ENCODE results near the gene KIRREL3. TPM values are rescaled to one million over a fixed set of nuclear protein-coding genes. Genes with fewer than 3 reads are reported as not detected.

KIRREL3 gene
- total RNA-seq, 1 experiment from 2014 or later, result 2.2 TPM

DNA sequence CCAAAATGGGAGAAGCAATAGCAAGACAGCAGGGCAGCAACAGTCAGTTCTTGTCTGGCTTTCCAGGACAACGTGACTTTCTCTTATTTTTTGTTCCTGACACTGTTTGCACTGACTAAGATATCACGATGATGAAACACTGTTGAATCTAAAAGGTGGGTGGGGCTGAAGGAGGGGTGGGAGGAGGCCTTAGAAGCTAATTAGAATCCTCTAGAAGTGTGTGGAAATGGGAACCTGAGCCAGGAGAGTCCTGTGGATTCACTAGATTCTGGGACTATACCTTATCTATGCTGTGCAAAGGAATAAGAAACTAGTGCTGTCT lies 344.8 kb downstream of the KIRREL3 start:
- no peaks in the 10 kb centered on the region for H3K79me2 ChIP-seq (ENCODE audit: low read depth)
- H3F3A ChIP-seq (ENCODE audit: insufficient read depth, low read depth), result no peaks in the 10 kb centered on the region
- no TSS peak for BruUV-seq (replicated peaks)
- H3K9me2 ChIP-seq (ENCODE audit: insufficient read depth), result no peaks in the 10 kb centered on the region
- H3K4me1 ChIP-seq (replicated peaks; ENCODE audit: insufficient read depth), result no peaks in the 10 kb centered on the region
- peaks cover 53% of the 10 kb centered on the region for H3K27me3 ChIP-seq (ENCODE audit: insufficient read depth, low read depth)
- CTCF ChIA-PET, result no interaction called here
- DNase-seq, result no peak
- no peaks in the 10 kb centered on the region for H4K20me1 ChIP-seq (ENCODE audit: insufficient read depth)
- H2AFZ ChIP-seq, result no peak overlapping the region
- POLR2A ChIA-PET (ENCODE audit: unreplicated experiment), result no interaction called here
- no peaks in the 10 kb centered on the region for H3K9me3 ChIP-seq (ENCODE audit: insufficient read depth, low read depth)
- H3K27ac ChIP-seq, result no peak overlapping the region
- H3K4me2 ChIP-seq, result no peak overlapping the region
- intact Hi-C loops (cut with micrococcal nuclease; ENCODE audit: unreplicated experiment), result no loop called here
- H3K36me3 ChIP-seq (ENCODE audit: low read depth), result no peaks in the 10 kb centered on the region
- TF ChIP-seq EZH2 (IDR thresholded peaks at IDR 0.05; ENCODE audit: low read depth) (no peak), CTCF (conservative IDR thresholded peaks at IDR 0.05) (no peak)
- H3K4me3 ChIP-seq, result no peak overlapping the region

DNA sequence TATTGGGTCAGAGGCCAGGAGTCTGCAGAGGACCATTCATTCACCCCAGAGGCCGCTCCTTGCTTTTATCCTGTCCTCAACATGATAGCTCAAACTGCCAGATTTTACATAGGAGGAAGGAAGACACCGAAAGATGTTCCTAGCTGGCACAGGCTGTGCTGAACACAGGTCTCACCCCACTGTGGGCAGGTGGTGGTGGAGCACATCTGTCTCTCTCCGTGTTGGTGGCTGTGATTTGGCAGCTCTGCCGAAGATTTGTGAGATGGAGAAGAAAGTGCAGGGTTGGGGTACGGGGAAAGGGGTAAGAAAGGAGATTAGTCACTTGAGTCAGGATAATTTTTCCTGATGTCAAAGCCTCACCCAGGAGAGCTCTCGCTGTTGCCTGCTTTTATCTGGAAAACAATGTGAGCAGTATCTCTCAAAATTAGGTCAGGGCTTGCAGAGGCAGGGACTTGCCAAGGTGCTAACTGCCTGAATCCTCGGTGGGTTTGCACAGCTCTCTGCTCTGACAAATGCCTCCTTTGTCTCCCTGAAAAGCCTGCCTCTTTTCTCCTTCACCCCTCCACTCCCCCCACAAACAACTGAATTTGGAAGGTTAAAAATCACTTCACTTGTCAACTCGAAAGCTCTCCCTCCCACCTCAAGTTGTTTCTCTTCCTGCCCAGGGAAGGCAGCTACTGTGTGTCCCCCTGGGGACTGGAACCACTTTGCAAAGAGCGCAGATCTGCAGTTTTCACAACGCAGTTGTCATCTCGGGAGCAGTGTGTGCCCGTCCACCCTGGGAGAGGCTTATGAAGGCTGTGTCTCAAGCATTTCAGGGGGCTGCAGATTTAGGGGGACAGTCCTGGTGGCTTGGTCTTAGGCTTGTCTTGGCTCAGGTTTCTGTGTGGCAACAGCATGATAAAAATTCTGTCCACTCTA lies 345.4 kb downstream of the KIRREL3 start:
- no peaks in the 10 kb centered on the region for H3K36me3 ChIP-seq (ENCODE audit: low read depth)
- TF ChIP-seq CTCF (conservative IDR thresholded peaks at IDR 0.05), result no peak
- no peak for TF ChIP-seq EZH2 (IDR thresholded peaks at IDR 0.05; ENCODE audit: low read depth)
- H2AFZ ChIP-seq, result no peak overlapping the region
- H4K20me1 ChIP-seq (ENCODE audit: insufficient read depth), result no peaks in the 10 kb centered on the region
- ChIA-PET POLR2A (ENCODE audit: unreplicated experiment) (no interaction called here), CTCF (no interaction called here)
- DNase-seq, result no peak
- intact Hi-C loops (cut with micrococcal nuclease; ENCODE audit: unreplicated experiment), result no loop called here
- H3K9me3 ChIP-seq (ENCODE audit: insufficient read depth, low read depth), result no peaks in the 10 kb centered on the region
- no peaks in the 10 kb centered on the region for H3F3A ChIP-seq (ENCODE audit: insufficient read depth, low read depth)
- no peak overlapping the region for H3K27ac ChIP-seq
- H3K79me2 ChIP-seq (ENCODE audit: low read depth), result no peaks in the 10 kb centered on the region
- no peaks in the 10 kb centered on the region for H3K4me1 ChIP-seq (replicated peaks; ENCODE audit: insufficient read depth)
- no peak overlapping the region for H3K4me2 ChIP-seq
- H3K27me3 ChIP-seq (ENCODE audit: insufficient read depth, low read depth), result peaks cover 53% of the 10 kb centered on the region
- H3K4me3 ChIP-seq, result no peak overlapping the region
- no peaks in the 10 kb centered on the region for H3K9me2 ChIP-seq (ENCODE audit: insufficient read depth)
- BruUV-seq (replicated peaks), result no TSS peak

DNA sequence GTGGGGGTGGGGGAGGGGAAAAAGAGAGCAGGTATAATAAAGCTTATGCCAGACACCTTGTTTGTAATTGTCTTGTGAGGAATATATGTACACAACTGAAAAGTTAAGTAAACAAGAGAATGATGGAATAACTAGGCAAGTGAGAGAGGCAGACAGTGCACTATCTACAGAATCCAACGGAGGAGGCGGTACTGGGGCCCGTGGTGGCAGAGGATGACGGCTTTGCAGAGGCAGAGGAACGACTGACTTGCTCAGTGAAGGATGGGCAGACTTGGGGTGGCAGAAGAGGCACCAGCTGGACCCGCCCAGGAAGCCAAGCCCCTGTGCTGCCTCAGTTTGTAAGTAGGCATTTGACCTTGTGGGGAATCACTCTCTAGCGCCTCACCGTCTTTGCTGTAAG lies 347.5 kb downstream of the KIRREL3 start:
- BruUV-seq (replicated peaks), result no TSS peak

More for the DNA sequence above, 347.5 kb downstream of the KIRREL3 start:
- ChIA-PET POLR2A (ENCODE audit: unreplicated experiment) (no interaction called here), CTCF (no interaction called here)
- Histone ChIP-seq H3K27me3 (ENCODE audit: insufficient read depth, low read depth) (peaks cover 42% of the 10 kb centered on the region), H3K27ac (no peak overlapping the region), H3K36me3 (ENCODE audit: low read depth) (no peaks in the 10 kb centered on the region), H3K4me3 (no peak overlapping the region), H4K20me1 (ENCODE audit: insufficient read depth) (no peaks in the 10 kb centered on the region), H3F3A (ENCODE audit: insufficient read depth, low read depth) (no peaks in the 10 kb centered on the region), H3K4me2 (no peak overlapping the region), H3K9me3 (ENCODE audit: insufficient read depth, low read depth) (no peaks in the 10 kb centered on the region), H3K9me2 (ENCODE audit: insufficient read depth) (no peaks in the 10 kb centered on the region), H2AFZ (no peak overlapping the region), H3K4me1 (replicated peaks; ENCODE audit: insufficient read depth) (no peaks in the 10 kb centered on the region), H3K79me2 (ENCODE audit: low read depth) (no peaks in the 10 kb centered on the region)
- intact Hi-C loops (cut with micrococcal nuclease; ENCODE audit: unreplicated experiment), result no loop called here
- TF ChIP-seq EZH2 (IDR thresholded peaks at IDR 0.05; ENCODE audit: low read depth), result no peak
- TF ChIP-seq CTCF (conservative IDR thresholded peaks at IDR 0.05), result no peak
- DNase-seq, result no peak
